ENCODE measurements around the gene TSPAN9. TPM values are rescaled to one million over a fixed set of nuclear protein-coding genes. Genes with fewer than 3 reads are reported as not detected.

Gene TSPAN9
- total RNA-seq, 1 donor from 2014 or later, result 30.4 TPM

DNA sequence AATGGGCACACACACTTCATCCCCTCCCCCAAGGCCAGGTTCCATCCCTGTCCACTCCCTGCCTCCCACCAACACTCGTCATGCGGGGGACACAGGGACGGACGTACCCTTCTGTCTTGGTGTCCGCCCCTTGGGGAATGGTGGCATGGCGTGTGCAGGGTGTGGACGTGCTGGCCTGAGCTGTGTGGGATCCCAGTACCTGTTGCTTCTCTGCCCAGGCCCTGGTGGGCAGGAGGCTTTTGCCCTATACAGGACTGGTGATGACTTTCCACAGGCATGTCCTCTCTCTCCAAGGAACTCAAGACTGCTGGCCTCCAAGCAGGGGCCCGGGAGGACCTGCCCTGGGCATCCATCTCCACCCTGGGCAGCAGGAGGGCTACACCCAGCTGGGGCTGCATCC, 218.0 kb downstream of the TSPAN9 start:
- Mint-ChIP-seq H3K9me3 (ENCODE audit: low read depth) (no peaks in the 10 kb centered on the region), H3K27ac (no peak overlapping the region), H3K4me1 (ENCODE audit: low read depth) (peaks cover 6% of the 10 kb centered on the region), H3K36me3 (ENCODE audit: insufficient read depth) (no peaks in the 10 kb centered on the region), H3K4me3 (ENCODE audit: low read depth) (no peak overlapping the region), H3K27me3 (peaks cover 49% of the 10 kb centered on the region)
- no peak for TF ChIP-seq CTCF (IDR thresholded peaks at IDR 0.05; ENCODE audit: unreplicated experiment)
- DNase-seq (ENCODE audit: low spot score, unreplicated experiment), result no peak

GRCh38 chr12:3295646-3296408, 218.6 kb downstream of the TSPAN9 start:
- Mint-ChIP-seq H3K4me1 (ENCODE audit: low read depth) (peaks cover 10% of the 10 kb centered on the region), H3K27me3 (peaks cover 50% of the 10 kb centered on the region), H3K36me3 (ENCODE audit: insufficient read depth) (no peaks in the 10 kb centered on the region), H3K27ac (peak overlapping the region; percentile 19), H3K4me3 (ENCODE audit: low read depth) (no peak overlapping the region), H3K9me3 (ENCODE audit: low read depth) (no peaks in the 10 kb centered on the region)
- no peak for DNase-seq (ENCODE audit: low spot score, unreplicated experiment)
- TF ChIP-seq CTCF (IDR thresholded peaks at IDR 0.05; ENCODE audit: unreplicated experiment), result no peak

DNA sequence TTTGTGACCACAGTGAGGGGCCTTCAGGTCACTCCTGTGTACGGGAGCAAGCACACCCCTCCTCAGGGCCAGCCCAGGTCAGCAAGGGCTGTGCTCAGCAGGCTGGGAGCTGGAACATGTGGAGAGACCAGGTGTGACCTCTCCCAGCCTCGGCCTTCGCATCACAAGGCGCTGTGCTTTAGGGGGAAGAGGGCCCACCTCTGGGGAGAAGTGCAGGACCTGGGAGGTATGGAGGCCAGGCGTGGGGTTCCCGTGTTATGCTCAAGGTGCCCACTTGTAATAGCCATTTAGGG, 219.2 kb downstream of the TSPAN9 start:
- no peak overlapping the region for H3K27ac Mint-ChIP-seq
- H3K27me3 Mint-ChIP-seq, result peaks cover 51% of the 10 kb centered on the region
- H3K36me3 Mint-ChIP-seq (ENCODE audit: insufficient read depth), result no peaks in the 10 kb centered on the region
- H3K9me3 Mint-ChIP-seq (ENCODE audit: low read depth), result no peaks in the 10 kb centered on the region
- DNase-seq (ENCODE audit: low spot score, unreplicated experiment), result no peak
- no peak overlapping the region for H3K4me3 Mint-ChIP-seq (ENCODE audit: low read depth)
- H3K4me1 Mint-ChIP-seq (ENCODE audit: low read depth), result peaks cover 10% of the 10 kb centered on the region
- no peak for TF ChIP-seq CTCF (IDR thresholded peaks at IDR 0.05; ENCODE audit: unreplicated experiment)

DNA sequence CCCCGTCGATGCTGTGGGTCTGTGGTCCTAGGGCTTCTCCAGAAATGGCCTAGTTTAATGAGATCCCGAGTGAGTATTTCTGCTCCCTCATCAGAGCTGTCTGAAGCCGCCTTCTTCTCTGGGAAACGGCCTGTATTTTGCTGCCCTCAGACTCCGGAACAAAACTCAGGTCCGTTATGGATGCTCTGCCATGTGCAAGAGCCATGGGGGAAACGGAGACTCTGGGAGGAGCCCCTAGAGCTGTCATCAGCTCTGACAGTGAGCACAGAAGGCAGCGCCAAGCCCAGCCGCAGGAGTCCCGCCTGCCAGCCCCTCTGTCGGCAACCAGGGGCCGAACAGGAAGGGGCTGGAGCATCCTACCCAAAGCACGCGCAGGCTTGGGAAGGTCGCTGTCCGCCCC, 221.4 kb downstream of the TSPAN9 start:
- H3K4me3 Mint-ChIP-seq (ENCODE audit: low read depth), result no peak overlapping the region
- no peak for DNase-seq (ENCODE audit: low spot score, unreplicated experiment)
- H3K9me3 Mint-ChIP-seq (ENCODE audit: low read depth), result no peaks in the 10 kb centered on the region
- TF ChIP-seq CTCF (IDR thresholded peaks at IDR 0.05; ENCODE audit: unreplicated experiment), result no peak
- H3K4me1 Mint-ChIP-seq (ENCODE audit: low read depth), result peaks cover 8% of the 10 kb centered on the region
- H3K36me3 Mint-ChIP-seq (ENCODE audit: insufficient read depth), result no peaks in the 10 kb centered on the region
- peaks cover 59% of the 10 kb centered on the region for H3K27me3 Mint-ChIP-seq
- no peak overlapping the region for H3K27ac Mint-ChIP-seq

DNA sequence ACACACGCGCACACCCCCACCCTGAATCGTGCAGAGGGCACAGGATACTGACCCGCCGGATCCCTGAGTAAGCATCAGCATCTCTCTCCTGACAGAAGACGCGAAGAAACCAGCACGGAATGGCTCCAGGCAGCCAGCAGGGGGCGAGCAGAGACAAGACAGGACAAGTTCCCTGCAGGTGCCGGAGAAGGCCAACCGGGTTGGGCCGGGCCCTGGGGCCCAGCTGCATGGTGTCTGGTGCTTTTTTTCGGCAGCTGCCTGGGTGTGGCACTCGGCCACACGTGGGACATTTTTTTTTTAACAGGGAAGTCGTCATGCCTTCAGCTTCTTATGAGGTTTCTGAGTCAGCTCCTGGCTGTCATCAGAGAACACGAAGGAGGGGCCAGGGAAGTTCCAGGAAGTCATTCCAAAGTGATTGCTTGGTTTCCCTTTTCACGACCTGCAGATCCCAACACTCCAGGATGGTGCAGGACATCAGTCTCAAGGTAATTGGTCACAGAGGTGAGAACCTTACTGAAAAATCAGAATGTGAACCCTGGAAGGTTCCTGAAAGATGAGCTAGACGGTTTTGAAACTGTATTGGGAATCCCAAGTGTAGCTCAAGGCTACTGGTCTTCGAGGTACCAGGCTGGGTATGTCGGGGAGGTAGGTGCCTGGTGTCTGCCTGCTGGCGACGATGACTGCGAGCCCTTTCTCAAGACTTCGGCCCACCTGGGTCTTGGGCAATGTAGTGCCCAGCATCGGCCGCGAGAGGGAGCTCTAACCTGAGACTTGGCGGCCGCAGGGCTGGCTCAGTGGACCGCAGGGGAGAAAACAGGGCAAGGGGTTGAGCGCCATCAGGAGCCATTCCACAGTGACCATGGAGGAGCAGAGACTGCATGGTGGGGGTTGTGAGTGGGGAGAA, 223.0 kb downstream of the TSPAN9 start:
- peak; percentile 99 for TF ChIP-seq CTCF (IDR thresholded peaks at IDR 0.05; ENCODE audit: unreplicated experiment)
- no peaks in the 10 kb centered on the region for H3K9me3 Mint-ChIP-seq (ENCODE audit: low read depth)
- peak overlapping the region; percentile 42 for H3K4me3 Mint-ChIP-seq (ENCODE audit: low read depth)
- no peaks in the 10 kb centered on the region for H3K36me3 Mint-ChIP-seq (ENCODE audit: insufficient read depth)
- H3K4me1 Mint-ChIP-seq (ENCODE audit: low read depth), result peaks cover 10% of the 10 kb centered on the region
- H3K27ac Mint-ChIP-seq, result peak overlapping the region; percentile 81
- H3K27me3 Mint-ChIP-seq, result peaks cover 66% of the 10 kb centered on the region
- peak; percentile 89 for DNase-seq (ENCODE audit: low spot score, unreplicated experiment)
